ENCODE data around the gene CBLC.
A peak's percentile ranks its signal among the peaks of the same experiment; 100 is the strongest.

The CBLC gene

DNA sequence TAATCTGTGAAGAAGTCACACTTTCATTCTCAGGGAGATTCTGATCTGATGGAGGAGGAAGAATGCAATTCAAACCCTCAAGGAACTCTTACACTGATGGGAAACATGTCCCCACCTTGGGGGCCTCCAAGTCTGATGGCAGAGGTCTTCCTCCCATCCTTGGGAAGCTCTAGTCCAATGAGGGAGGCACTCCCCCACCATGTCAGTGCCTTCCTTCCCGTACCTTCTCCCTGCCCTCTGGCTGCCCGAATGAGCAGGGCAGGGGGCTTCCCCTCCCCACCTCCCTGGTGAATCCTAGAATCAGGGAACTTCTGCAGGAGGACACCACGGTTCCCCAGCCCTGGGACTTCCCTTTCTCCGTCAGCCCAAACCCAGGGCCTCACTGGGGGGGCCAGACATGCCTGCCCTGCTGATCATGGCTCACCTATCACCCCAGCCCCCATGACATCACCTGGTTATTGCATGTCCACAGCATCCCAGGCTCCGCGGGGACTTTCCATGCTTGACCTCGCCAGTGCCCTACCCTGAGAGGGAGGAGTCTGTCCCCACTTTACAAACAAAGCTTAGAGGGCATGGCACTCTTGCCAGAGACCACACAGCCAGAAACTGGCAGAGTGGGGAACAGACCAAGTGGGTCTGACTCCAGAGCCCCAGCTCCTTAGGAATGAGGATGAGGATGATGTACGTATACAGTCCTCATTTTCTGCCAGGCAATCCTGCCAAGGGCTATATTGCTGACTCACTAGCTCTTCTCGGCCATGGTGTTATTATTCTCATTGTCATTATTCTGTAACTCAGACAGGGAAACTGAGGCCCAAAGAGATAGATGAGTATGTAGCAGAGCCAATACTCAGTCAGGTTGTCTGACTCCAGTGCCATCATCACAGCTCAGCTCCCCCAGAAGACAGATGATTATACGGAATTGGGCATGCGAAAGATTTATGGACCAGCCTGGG, 38.8 kb upstream of the CBLC start:
- TF ChIP-seq ZNF8 (CRISPR knock-in tag; IDR thresholded peaks at IDR 0.05) = no peak
- TF ChIP-seq OSR1 (CRISPR knock-in tag; IDR thresholded peaks at IDR 0.05) = no peak
- TF ChIP-seq CSDC2 (CRISPR knock-in tag; IDR thresholded peaks at IDR 0.05) = no peak
- TF ChIP-seq ZNF565 (CRISPR knock-in tag; conservative IDR thresholded peaks at IDR 0.05; ENCODE audit: low read depth) = no peak
- TF ChIP-seq RARB (CRISPR knock-in tag; IDR thresholded peaks at IDR 0.05) = no peak
- TF ChIP-seq ARNTL (CRISPR knock-in tag; IDR thresholded peaks at IDR 0.05; ENCODE audit: borderline replicate concordance, low read depth) = no peak
- TF ChIP-seq GLIS3 (CRISPR knock-in tag; IDR thresholded peaks at IDR 0.05) = no peak
- no peak for TF ChIP-seq SNAI2 (CRISPR knock-in tag; IDR thresholded peaks at IDR 0.05)
- TF ChIP-seq, protein P1, sequence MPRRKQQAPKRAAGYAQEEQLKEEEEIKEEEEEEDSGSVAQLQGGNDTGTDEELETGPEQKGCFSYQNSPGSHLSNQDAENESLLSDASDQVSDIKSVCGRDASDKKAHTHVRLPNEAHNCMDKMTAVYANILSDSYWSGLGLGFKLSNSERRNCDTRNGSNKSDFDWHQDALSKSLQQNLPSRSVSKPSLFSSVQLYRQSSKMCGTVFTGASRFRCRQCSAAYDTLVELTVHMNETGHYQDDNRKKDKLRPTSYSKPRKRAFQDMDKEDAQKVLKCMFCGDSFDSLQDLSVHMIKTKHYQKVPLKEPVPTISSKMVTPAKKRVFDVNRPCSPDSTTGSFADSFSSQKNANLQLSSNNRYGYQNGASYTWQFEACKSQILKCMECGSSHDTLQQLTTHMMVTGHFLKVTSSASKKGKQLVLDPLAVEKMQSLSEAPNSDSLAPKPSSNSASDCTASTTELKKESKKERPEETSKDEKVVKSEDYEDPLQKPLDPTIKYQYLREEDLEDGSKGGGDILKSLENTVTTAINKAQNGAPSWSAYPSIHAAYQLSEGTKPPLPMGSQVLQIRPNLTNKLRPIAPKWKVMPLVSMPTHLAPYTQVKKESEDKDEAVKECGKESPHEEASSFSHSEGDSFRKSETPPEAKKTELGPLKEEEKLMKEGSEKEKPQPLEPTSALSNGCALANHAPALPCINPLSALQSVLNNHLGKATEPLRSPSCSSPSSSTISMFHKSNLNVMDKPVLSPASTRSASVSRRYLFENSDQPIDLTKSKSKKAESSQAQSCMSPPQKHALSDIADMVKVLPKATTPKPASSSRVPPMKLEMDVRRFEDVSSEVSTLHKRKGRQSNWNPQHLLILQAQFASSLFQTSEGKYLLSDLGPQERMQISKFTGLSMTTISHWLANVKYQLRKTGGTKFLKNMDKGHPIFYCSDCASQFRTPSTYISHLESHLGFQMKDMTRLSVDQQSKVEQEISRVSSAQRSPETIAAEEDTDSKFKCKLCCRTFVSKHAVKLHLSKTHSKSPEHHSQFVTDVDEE (CRISPR knock-in tag; IDR thresholded peaks at IDR 0.05) = no peak
- TF ChIP-seq ZFP30 (CRISPR knock-in tag; IDR thresholded peaks at IDR 0.05) = no peak
- TF ChIP-seq, protein P2, sequence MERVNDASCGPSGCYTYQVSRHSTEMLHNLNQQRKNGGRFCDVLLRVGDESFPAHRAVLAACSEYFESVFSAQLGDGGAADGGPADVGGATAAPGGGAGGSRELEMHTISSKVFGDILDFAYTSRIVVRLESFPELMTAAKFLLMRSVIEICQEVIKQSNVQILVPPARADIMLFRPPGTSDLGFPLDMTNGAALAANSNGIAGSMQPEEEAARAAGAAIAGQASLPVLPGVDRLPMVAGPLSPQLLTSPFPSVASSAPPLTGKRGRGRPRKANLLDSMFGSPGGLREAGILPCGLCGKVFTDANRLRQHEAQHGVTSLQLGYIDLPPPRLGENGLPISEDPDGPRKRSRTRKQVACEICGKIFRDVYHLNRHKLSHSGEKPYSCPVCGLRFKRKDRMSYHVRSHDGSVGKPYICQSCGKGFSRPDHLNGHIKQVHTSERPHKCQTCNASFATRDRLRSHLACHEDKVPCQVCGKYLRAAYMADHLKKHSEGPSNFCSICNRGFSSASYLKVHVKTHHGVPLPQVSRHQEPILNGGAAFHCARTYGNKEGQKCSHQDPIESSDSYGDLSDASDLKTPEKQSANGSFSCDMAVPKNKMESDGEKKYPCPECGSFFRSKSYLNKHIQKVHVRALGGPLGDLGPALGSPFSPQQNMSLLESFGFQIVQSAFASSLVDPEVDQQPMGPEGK (CRISPR knock-in tag; IDR thresholded peaks at IDR 0.05; ENCODE audit: borderline replicate concordance) = no peak
- TF ChIP-seq ESRRG (CRISPR knock-in tag; IDR thresholded peaks at IDR 0.05) = no peak
- TF ChIP-seq, protein P3, sequence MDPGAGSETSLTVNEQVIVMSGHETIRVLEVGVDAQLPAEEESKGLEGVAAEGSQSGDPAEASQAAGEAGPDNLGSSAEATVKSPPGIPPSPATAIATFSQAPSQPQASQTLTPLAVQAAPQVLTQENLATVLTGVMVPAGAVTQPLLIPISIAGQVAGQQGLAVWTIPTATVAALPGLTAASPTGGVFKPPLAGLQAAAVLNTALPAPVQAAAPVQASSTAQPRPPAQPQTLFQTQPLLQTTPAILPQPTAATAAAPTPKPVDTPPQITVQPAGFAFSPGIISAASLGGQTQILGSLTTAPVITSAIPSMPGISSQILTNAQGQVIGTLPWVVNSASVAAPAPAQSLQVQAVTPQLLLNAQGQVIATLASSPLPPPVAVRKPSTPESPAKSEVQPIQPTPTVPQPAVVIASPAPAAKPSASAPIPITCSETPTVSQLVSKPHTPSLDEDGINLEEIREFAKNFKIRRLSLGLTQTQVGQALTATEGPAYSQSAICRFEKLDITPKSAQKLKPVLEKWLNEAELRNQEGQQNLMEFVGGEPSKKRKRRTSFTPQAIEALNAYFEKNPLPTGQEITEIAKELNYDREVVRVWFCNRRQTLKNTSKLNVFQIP (CRISPR knock-in tag; IDR thresholded peaks at IDR 0.05; ENCODE audit: borderline replicate concordance, low read depth) = no peak
- ATAC-seq = no peak

GRCh38 chr19:44740351-44740824, 37.3 kb upstream of the CBLC start:
- no peak for ATAC-seq
- TF ChIP-seq ZNF70 (CRISPR knock-in tag; IDR thresholded peaks at IDR 0.05) (no peak), ZFP30 (CRISPR knock-in tag; IDR thresholded peaks at IDR 0.05) (no peak), CSRNP3 (CRISPR knock-in tag; IDR thresholded peaks at IDR 0.05) (no peak), TOX (CRISPR knock-in tag; IDR thresholded peaks at IDR 0.05; ENCODE audit: borderline replicate concordance) (no peak), TCF4 (CRISPR knock-in tag; IDR thresholded peaks at IDR 0.05; ENCODE audit: borderline replicate concordance) (no peak), ZFP3 (CRISPR knock-in tag; IDR thresholded peaks at IDR 0.05) (no peak)

DNA sequence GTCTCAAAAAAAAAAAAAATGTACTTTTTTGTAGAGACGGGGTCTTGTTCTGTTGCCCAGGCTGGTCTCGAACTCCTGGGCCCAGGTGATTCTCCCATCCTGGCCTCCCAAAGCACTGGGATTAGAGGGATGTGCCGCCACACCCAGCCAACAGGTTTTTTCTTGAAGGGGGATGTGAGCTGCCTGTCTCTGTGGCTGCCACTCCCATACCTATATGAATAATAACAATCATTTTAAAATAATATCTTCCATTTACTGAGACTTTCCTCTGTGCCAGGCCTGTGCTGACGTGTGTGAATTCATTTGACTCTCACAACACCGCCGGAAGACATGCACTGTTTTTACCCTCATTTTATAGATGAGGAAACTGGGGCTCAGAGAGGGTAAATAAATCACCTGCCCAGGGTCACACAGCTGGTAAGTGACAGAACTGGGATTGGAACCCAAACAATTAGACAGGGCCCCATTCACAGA, 36.4 kb upstream of the CBLC start:
- TF ChIP-seq OSR1 (CRISPR knock-in tag; IDR thresholded peaks at IDR 0.05) (no peak), TCF4 (CRISPR knock-in tag; IDR thresholded peaks at IDR 0.05; ENCODE audit: borderline replicate concordance) (no peak), ZFP30 (CRISPR knock-in tag; IDR thresholded peaks at IDR 0.05) (no peak), TOX (CRISPR knock-in tag; IDR thresholded peaks at IDR 0.05; ENCODE audit: borderline replicate concordance) (no peak), RARB (CRISPR knock-in tag; IDR thresholded peaks at IDR 0.05) (no peak), CSDC2 (CRISPR knock-in tag; IDR thresholded peaks at IDR 0.05) (no peak), ESRRG (CRISPR knock-in tag; IDR thresholded peaks at IDR 0.05) (no peak), ZC3H10 (CRISPR knock-in tag; IDR thresholded peaks at IDR 0.05) (no peak), ZFP3 (CRISPR knock-in tag; IDR thresholded peaks at IDR 0.05) (no peak), GLIS3 (CRISPR knock-in tag; IDR thresholded peaks at IDR 0.05) (no peak), BACH2 (CRISPR knock-in tag; IDR thresholded peaks at IDR 0.05; ENCODE audit: borderline replicate concordance) (no peak), ARNTL (CRISPR knock-in tag; IDR thresholded peaks at IDR 0.05; ENCODE audit: borderline replicate concordance, low read depth) (no peak), ISL1 (CRISPR knock-in tag; IDR thresholded peaks at IDR 0.05) (no peak), CREB5 (CRISPR knock-in tag; IDR thresholded peaks at IDR 0.05; ENCODE audit: low read depth) (no peak), PPARA (CRISPR knock-in tag; IDR thresholded peaks at IDR 0.05; ENCODE audit: borderline replicate concordance) (no peak)
- TF ChIP-seq, protein P3 (CRISPR knock-in tag; IDR thresholded peaks at IDR 0.05; ENCODE audit: borderline replicate concordance, low read depth) = no peak
- TF ChIP-seq, protein P2 (CRISPR knock-in tag; IDR thresholded peaks at IDR 0.05; ENCODE audit: borderline replicate concordance) = no peak
- ATAC-seq = peak; percentile 7; the same call in 1 of the 3 replicates
